Activated naive CD4-positive, alpha-beta T cell treated with anti-CD3 and anti-CD28 coated beads for 36 hours (primary cell): Measurements from ENCODE around the gene C1orf159. TPM values are rescaled to one million over a fixed set of nuclear protein-coding genes. Genes with fewer than 3 reads are reported as not detected.
"Not testable (repeated sequence)": the region's sequence is repeated elsewhere in the genome, so short reads cannot be mapped to it uniquely, and the experiment has no call there.

Source experiments
- CTCF ChIA-PET: fragments of 350-600 bp; sonication (Branson Sonifier 250); formaldehyde crosslinking; loops from one replicate; lab custom pipeline; 2021; ENCODE audit warnings: antibody characterized with exemption; lab: Charles Lee
- DNase-seq: peaks from one replicate; pipeline ENCODE4 v3.0.0-alpha.2; 2020
- H3K27ac Mint-ChIP-seq: one replicate; pipeline ENCODE4 v1.8.0; 2021; ENCODE audit warnings: mild to moderate bottlenecking, mixed read lengths
- H3K27me3 Mint-ChIP-seq: one replicate; pipeline ENCODE4 v1.8.0; 2021; ENCODE audit warnings: low read depth, mixed read lengths
- H3K36me3 Mint-ChIP-seq: one replicate; pipeline ENCODE4 v1.8.0; 2021; ENCODE audit warnings: low read depth, mixed read lengths
- H3K4me1 Mint-ChIP-seq: one replicate; pipeline ENCODE4 v1.8.0; 2021; ENCODE audit warnings: low read depth, mixed read lengths
- H3K4me3 Mint-ChIP-seq: one replicate; pipeline ENCODE4 v1.8.0; 2021; ENCODE audit warnings: mild to moderate bottlenecking, moderate library complexity, mixed read lengths
- H3K9me3 Mint-ChIP-seq: one replicate; pipeline ENCODE4 v1.8.0; 2021; ENCODE audit warnings: mixed read lengths
- intact Hi-C: fragments of 100-400 bp; cut with micrococcal nuclease; formaldehyde crosslinking; loops from one replicate; pipeline ENCODE4 v1.15.1; 2023
- total RNA-seq, 2 experiments: library from RNA; stranded (reverse); gene quantifications; one replicate each; pipeline ENCODE4 v1.2.3, GENCODE V29; 2021

C1orf159 gene
- total RNA-seq, 2 experiments from 2014 or later: 14.9 to 18.6 TPM

DNA sequence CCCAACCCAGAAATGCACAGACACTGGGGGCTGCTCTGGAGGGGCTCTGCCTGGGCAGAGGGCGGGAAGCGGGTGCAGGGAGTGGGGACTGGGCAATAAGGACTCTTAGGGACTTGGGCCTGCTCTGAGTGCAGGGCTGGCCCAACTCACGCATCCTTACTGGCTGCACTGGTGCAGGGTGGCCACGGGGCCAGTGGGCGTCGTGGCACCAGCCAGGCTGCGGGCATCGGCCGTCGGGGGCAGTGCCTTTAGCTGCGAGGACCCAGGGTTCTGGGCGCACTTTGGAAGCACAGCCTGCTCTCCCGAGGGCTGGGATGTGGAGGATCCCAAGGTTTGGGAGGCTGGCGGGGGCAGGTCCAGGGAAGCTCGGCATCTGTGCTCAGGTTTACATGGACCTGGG, 30.7 kb upstream of the C1orf159 start:
- Mint-ChIP-seq H3K36me3 (no peaks in the 10 kb centered on the region), H3K9me3 (no peaks in the 10 kb centered on the region), H3K4me1 (peaks cover 20% of the 10 kb centered on the region), H3K27ac (peak overlapping the region; percentile 53), H3K27me3 (no peaks in the 10 kb centered on the region), H3K4me3 (no peak overlapping the region)
- CTCF ChIA-PET: no interaction called here
- no peak for DNase-seq
- intact Hi-C loops: no loop called here

DNA sequence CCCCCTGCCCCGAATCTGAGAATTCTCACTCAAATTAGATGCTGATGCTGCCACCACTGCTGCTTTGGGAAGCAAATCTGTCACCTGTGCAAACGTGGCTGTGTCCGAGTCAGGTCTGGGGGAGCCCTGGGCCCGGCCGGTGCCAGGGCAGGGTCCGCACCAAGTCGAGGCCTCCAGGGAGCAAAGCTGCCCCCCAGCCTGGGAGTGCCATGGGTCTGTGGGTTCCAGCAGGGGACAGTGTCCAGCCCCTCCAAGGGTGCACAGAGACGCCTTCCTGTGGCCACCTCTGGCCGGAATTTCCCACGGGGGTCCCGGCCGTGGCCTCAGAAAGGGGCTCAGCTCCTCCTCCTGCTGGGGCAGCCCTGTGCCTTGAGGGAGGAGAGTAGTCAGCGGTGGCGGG, 30.1 kb upstream of the C1orf159 start:
- no peak for DNase-seq
- Mint-ChIP-seq H3K27ac (no peak overlapping the region), H3K27me3 (no peaks in the 10 kb centered on the region), H3K4me1 (peaks cover 20% of the 10 kb centered on the region), H3K4me3 (peak overlapping the region; percentile 36), H3K36me3 (no peaks in the 10 kb centered on the region), H3K9me3 (no peaks in the 10 kb centered on the region)
- CTCF ChIA-PET: no interaction called here
- intact Hi-C loops: no loop called here

DNA sequence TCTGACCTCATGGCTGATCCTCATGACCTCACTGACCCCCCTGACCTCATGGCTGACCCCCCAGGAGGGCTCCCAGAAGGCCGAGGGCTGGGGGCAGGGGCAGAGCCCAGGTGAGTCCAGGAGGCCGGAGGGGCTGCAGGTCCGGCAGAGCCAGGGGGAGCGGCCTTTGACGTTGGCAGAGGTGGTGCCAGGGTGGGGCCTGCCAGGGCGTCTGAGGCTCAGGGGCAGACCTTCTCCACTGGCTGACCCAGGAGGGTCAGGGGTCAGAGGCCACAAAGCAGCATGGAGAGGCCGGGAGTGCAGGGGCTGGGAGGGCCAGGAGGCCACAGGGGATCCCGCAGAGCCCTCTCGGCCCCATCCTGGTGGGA, 29.6 kb upstream of the C1orf159 start:
- CTCF ChIA-PET: no interaction called here
- H3K4me3 Mint-ChIP-seq: peak overlapping the region; percentile 50
- no peaks in the 10 kb centered on the region for H3K27me3 Mint-ChIP-seq
- no peak for DNase-seq
- no peaks in the 10 kb centered on the region for H3K36me3 Mint-ChIP-seq
- H3K4me1 Mint-ChIP-seq: peaks cover 20% of the 10 kb centered on the region
- H3K27ac Mint-ChIP-seq: no peak overlapping the region
- intact Hi-C loops: loop anchor here (2.0 kb wide), 1 partner anchor 63 kb away; no protein-coding TSS in a partner anchor
- no peaks in the 10 kb centered on the region for H3K9me3 Mint-ChIP-seq

DNA sequence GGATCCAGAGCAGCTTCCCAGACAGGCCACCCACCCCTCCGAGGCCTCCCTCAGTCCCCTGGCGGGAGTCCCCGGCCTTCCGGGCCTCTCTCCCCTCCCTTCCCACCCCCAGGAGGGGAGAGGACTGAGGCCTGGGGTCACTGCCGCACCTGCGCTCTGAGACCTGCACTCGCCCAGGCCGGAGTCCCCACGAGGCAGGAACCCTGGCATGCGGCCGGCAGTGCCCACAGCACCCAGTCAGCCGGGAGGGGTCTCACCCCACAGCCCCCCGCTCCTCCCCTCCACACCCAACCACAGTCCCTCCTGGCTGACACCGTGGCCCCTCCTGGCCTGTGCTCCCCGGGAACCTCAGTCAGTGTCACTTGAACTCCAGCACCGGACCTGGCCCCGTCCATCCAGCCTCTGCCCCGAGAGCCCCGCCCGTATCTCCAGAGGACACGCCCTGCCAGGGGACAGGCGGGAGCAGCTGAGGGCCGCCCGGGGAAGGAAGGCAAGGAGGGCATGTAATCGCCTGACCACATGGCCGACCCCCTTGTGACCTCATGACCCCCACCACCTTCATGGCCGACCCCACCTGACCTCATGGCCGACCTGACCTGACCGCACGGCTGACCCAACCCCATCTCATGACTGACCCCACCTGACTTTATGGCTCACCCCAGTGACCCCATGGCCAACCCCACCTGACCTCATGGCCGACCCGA, 29.1 kb upstream of the C1orf159 start:
- H3K9me3 Mint-ChIP-seq: no peaks in the 10 kb centered on the region
- intact Hi-C loops: loop anchor here (1.0 to 2.0 kb wide), 2 partner anchors 56 to 64 kb away; no protein-coding TSS in a partner anchor
- CTCF ChIA-PET: no interaction called here

DNA sequence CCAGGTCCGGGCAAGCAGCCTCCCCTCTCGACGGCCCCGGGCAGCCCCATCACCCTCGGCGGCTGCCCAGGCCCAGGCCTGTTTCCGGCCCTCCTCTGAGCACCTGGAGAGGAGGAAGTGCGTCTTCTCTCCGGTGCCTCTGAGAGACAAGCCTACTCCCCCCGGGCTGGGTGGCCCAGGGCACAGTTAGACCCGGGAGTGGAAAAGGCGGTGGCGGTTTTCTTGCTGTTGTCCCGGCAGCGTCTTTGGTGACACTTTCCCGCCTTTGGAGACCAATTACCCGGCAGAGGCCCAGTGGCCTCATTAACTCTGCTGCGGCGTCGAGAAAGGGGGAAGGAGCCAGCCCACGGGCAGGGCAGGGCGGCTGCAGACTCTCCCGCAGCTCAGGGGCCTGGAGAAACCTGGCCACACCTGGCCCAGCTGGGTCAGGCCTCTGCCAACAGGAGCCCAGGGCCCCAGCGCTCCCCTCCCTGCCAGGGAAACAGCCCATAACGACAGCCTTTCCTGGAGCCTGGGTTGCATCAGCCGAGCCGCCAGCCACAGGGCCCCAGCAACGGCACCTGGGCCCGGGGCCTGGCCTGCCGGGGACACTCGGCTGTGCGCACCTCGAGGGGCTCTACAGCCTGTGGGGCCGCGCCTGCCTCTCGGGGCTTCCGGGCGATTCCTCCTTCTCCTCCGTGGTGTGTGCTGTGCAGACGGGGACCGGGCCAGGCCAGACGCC, 28.4 kb upstream of the C1orf159 start:
- no peaks in the 10 kb centered on the region for H3K9me3 Mint-ChIP-seq
- H3K4me3 Mint-ChIP-seq: peak overlapping the region; percentile 62
- no peaks in the 10 kb centered on the region for H3K27me3 Mint-ChIP-seq
- CTCF ChIA-PET: interaction anchor here (1.4 kb wide), 1 partner anchor 22 kb away, joined by 4 read pairs; no protein-coding TSS in a partner anchor
- intact Hi-C loops: loop anchor here (1.0 to 2.0 kb wide), 2 partner anchors 57 to 65 kb away; no protein-coding TSS in a partner anchor
- H3K27ac Mint-ChIP-seq: peak overlapping the region; percentile 93
- peaks cover 20% of the 10 kb centered on the region for H3K4me1 Mint-ChIP-seq
- no peaks in the 10 kb centered on the region for H3K36me3 Mint-ChIP-seq
- peak; percentile 88 for DNase-seq

More for the DNA sequence above, 29.1 kb upstream of the C1orf159 start:
- no peaks in the 10 kb centered on the region for H3K36me3 Mint-ChIP-seq
- peaks cover 20% of the 10 kb centered on the region for H3K4me1 Mint-ChIP-seq
- H3K27me3 Mint-ChIP-seq: no peaks in the 10 kb centered on the region
- DNase-seq: no peak
- H3K4me3 Mint-ChIP-seq: peak overlapping the region; percentile 62
- H3K27ac Mint-ChIP-seq: peak overlapping the region; percentile 93

DNA sequence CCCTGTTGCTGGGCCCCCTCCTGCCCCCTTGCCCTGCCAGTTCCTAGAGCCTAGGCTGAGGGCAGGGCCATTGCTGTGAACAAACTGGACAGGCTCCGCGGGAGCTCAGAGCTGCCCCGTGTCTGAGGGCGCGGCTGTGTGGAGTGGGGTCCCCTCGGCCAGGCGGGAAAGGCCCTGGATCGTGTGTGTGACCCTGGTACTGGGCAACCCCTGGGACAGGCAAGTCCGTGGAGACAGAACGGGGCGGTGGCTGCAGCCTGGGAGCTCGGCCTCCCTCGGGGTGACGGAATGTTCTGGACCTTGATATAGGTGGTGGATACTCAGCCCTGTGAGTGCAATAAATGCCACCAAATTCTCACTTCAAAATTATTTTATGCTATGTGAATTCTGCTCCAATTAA, 27.7 kb upstream of the C1orf159 start:
- Mint-ChIP-seq H3K9me3 (no peaks in the 10 kb centered on the region), H3K27ac (peak overlapping the region; percentile 93), H3K4me3 (peak overlapping the region; percentile 62), H3K36me3 (no peaks in the 10 kb centered on the region), H3K4me1 (peaks cover 20% of the 10 kb centered on the region), H3K27me3 (no peaks in the 10 kb centered on the region)
- CTCF ChIA-PET: interaction anchor here (1.4 kb wide), 1 partner anchor 21 kb away, joined by 4 read pairs; no protein-coding TSS in a partner anchor
- no peak for DNase-seq
- intact Hi-C loops: loop anchor here (1.0 to 2.0 kb wide), 2 partner anchors 58 to 65 kb away; no protein-coding TSS in a partner anchor

DNA sequence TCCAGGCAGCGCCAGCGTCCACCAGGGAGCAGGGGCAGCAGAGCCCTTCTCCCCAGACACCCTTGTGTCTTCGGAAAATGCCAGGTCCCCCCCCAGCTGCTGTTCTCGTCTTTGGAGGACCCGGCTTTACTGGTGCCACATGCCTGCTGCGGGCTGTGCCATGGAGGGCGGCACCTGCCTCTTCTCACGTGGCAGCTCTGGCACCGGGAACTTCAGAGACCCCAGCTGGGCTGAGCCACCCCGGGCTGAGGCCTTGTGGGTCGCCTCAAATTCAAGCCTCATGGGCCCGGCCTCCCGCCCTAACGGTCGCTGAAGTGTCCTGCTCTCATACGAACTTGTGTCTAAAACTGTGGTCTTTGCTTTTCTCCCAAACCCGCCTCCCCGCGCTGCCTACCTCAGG, 27.0 kb upstream of the C1orf159 start:
- Mint-ChIP-seq H3K27ac (peak overlapping the region; percentile 36), H3K9me3 (no peaks in the 10 kb centered on the region), H3K27me3 (no peaks in the 10 kb centered on the region), H3K36me3 (no peaks in the 10 kb centered on the region), H3K4me3 (no peak overlapping the region), H3K4me1 (peaks cover 24% of the 10 kb centered on the region)
- intact Hi-C loops: no loop called here
- no peak for DNase-seq
- CTCF ChIA-PET: interaction anchor here (1.4 kb wide), 1 partner anchor 20 kb away, joined by 4 read pairs; no protein-coding TSS in a partner anchor

DNA sequence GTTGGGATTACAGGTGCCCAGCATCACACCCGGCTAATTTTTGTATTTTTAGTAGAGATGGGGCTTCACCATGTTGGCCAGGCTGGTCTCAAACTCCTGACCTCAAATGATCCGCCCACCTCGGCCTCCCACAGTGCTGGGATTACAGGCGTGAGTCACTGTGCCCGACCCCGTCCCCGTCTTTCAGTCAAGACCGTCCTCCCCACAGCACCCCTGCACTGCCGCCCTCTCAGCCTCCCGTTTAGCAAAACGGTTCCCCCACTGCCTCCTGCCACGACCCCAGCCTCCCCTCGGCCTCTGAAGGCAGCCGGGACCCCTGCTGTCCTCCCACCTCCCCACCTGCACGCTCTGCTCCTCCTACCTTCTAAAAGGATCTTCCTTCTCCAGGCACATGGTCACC, 26.5 kb upstream of the C1orf159 start:
- intact Hi-C loops, CTCF ChIA-PET, H3K27me3 Mint-ChIP-seq, H3K36me3 Mint-ChIP-seq, H3K4me3 Mint-ChIP-seq, DNase-seq, H3K9me3 Mint-ChIP-seq: not testable (repeated sequence)
- peaks cover 27% of the 10 kb centered on the region for H3K4me1 Mint-ChIP-seq
- H3K27ac Mint-ChIP-seq: peak overlapping the region; percentile 8

DNA sequence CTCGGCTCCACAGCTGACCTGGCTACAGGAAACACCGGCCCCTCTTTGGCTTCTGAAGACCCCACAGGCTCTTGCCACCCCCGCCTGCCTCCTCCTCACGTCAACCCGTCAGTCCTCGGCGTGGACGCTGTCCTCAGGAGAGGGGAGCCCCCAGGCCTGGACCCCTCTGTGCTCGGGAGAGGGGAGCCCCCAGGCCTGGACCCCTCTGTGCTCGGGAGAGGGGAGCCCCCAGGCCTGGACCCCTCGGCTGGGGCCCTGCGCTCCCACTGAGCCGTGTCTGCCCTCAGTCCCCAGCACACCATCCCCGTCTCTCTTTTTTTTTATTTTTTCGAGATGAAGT, 26.0 kb upstream of the C1orf159 start:
- intact Hi-C loops: no loop called here
- peaks cover 28% of the 10 kb centered on the region for H3K4me1 Mint-ChIP-seq
- CTCF ChIA-PET: no interaction called here
- no peak for DNase-seq
- no peaks in the 10 kb centered on the region for H3K9me3 Mint-ChIP-seq
- H3K27ac Mint-ChIP-seq: peak overlapping the region; percentile 8
- no peaks in the 10 kb centered on the region for H3K27me3 Mint-ChIP-seq
- H3K4me3 Mint-ChIP-seq: no peak overlapping the region
- H3K36me3 Mint-ChIP-seq: no peaks in the 10 kb centered on the region

DNA sequence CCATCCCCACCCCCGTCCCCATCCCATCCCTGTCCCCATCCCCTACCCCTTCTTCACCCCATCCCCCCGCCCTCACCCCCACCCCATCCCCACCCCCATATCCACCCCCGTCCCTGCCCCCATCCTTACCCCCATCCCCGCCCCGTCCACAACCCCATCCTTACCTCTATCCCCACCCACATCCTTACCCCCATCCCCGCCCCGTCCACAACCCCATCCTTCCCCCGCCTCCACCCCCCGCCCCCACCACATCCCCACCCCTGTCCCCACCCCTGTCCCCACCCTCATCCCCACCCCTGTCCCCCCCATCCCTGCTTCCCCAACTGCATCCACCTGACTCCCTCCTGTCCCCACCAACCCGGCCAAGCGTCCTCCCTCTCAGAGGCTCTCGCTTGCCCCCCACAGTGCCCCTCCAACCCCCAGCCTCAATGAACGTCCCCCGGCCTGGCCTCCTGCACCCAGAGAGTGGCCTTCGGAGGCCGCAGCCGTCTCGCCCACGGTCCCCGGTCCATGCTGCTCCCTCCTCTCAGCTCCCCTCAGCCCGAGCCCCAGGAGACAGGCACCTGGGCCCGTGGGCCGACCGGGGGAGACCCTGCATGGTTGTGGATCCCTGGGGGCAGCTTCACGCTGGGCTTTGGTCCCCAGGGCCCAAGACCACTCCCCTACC, 25.5 kb upstream of the C1orf159 start:
- intact Hi-C loops: no loop called here
- H3K9me3 Mint-ChIP-seq: no peaks in the 10 kb centered on the region
- no peak overlapping the region for H3K27ac Mint-ChIP-seq
- DNase-seq: no peak
- no peak overlapping the region for H3K4me3 Mint-ChIP-seq
- H3K27me3 Mint-ChIP-seq: no peaks in the 10 kb centered on the region
- CTCF ChIA-PET: interaction anchor here (0.7 kb wide), 1 partner anchor 19 kb away, joined by 3 read pairs; no protein-coding TSS in a partner anchor
- peaks cover 28% of the 10 kb centered on the region for H3K4me1 Mint-ChIP-seq
- no peaks in the 10 kb centered on the region for H3K36me3 Mint-ChIP-seq

DNA sequence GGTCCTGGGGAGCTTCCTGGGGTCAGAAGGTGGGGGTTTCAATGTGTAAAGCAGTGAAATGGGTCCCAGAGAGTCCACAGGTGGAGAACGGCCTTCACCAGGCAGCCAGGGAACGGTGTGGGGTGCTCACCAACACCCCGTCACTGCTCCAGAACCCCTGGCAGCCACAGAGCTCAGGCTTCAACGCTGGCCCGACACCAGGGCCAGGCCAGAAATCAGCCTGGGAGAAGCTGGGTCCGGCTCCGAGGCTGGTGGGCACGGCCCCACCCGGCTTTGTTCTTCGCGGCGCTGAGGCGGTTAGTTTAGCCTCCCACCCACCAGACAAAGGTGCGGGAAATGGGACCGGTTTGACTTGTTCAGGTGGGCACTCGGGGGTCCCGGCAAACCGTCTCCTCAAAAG, 24.8 kb upstream of the C1orf159 start:
- peaks cover 28% of the 10 kb centered on the region for H3K4me1 Mint-ChIP-seq
- no peaks in the 10 kb centered on the region for H3K36me3 Mint-ChIP-seq
- no peak for DNase-seq
- no peak overlapping the region for H3K4me3 Mint-ChIP-seq
- no peaks in the 10 kb centered on the region for H3K27me3 Mint-ChIP-seq
- intact Hi-C loops: no loop called here
- H3K9me3 Mint-ChIP-seq: no peaks in the 10 kb centered on the region
- CTCF ChIA-PET: interaction anchor here (0.7 kb wide), 1 partner anchor 18 kb away, joined by 3 read pairs; no protein-coding TSS in a partner anchor
- H3K27ac Mint-ChIP-seq: no peak overlapping the region
